Activated CD4-positive, alpha-beta T cell treated with anti-CD3 and anti-CD28 coated beads, Interleukin-2, amount 50 U/mL, for 24 hours (primary cell): ENCODE results near the gene SLMAP.
A peak's percentile ranks its signal among the peaks of the same experiment; 100 is the strongest.
"Not testable (repeated sequence)": the region's sequence is repeated elsewhere in the genome, so short reads cannot be mapped to it uniquely, and the experiment has no call there.

Source experiments
- DNase-seq, 2 donors: peaks; one replicate each; pipeline ENCODE4 v3.0.0-alpha.2; 2020; ENCODE audit warnings: low read depth in 1 of 2, low spot score in 1 of 2

SLMAP gene

DNA sequence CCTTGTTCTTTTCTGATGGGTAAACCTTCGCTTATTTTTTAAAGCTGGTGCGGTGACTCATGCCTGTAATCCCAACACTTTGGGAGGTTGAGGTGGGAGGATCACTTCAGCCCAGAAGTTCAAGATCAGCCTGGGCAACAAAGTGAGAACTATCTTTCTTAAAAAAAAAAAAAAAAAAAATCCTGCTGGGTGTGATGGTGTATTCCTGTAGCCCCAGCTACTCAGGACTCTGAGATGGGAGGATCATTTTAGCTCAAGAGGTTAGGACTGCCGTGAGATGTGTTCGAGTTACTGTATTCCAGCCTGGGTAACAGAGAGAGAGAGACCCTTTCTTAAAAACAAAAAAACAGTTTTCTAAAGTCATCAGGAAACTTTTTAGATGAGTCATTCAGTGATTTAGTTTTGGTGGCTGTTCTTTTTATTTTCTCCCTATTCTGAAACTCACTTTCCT, 37.7 kb downstream of the SLMAP start:
- DNase-seq: no peak

DNA sequence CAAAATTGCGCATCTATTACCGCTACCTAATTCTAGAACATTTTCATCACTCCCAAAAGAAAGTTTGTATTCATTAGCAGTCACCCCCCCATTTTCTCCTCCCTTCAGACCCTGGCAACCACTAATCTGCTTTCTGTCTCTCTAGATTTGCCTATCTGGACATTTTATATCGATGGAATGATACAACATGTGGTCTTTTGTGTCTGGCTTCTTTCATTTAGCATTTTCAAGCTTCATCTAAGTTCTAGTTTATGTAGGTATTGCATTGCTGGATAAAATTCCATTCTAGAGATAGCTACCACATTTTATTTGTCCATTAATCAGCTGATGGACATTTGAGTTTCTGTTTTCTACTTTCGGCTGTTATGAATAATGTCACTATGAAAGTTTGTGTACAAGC, 38.4 kb downstream of the SLMAP start:
- DNase-seq: no peak

DNA sequence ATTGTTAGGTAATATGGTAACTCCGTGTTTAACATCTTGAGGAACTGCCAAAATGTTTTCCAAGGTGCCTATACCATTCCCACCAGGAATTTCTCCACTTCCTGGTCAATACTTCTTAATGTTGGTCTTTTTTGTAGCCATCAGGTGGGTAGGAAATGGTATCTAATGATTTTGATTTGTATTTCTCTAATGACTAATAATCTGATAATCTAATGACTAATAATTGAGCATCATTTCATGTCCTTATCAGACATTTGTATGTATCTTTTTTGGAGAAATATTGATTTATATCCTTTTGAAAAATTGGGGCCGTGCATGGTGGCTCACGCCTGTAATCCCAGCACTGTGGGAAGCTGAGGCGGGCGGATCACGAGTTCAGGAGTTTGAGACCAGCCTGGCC, 38.8 kb downstream of the SLMAP start:
- DNase-seq: no peak

DNA sequence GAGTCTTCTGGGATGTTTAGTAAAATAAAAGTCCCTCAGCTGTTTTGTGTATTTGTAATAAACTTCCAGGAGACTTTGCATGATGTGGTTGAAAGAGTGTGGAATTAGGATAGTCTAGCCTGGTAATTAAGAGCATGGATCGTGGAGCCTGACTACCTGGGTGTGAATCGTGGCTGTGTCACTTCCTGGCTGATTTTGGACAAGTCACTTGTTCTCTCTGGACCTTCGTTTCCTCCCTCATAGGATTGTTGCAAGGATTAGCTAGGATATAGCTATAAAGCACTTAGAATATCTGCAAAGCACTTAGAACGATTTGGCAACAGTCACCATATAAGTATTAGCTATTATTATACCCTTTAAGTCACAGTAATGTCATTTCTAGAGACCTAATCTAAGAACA, 40.2 kb downstream of the SLMAP start:
- no peak for DNase-seq

DNA sequence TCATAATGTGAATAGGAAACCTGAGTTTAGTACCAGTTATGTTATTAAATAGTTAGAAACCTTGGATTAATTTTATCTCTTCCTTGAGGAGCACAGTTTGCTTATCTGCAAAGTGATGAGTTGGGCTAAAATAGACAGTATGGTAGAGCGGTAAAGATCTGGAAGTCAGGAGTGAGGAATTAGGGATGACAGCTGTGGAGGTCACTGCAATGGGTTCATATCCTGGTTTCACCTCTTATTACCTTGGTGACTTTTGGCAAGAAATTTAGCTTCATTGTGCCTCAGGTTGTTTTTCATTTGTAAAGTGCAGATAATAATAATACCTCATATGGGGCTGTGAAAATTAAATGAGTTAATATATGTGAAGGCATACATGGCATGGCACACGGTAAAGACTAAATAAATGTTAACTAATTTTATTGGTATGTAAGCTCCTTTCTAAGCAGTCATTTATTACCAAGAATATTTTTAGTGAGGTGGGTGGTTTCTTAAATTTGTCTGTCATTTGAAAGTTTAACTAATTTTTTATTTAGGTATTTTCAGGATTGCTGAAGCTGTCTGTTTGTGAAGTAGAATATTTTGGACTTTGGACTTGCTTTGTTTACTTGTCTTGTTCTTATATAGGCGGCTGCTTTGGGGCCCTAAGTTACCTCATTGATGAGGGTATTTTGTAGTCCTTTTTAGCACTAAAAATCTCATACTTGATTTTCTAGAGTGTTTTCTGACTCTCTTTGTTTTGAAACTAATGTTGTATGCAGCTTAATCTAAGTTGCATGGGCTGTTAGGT, 41.8 kb downstream of the SLMAP start:
- no peak for DNase-seq

DNA sequence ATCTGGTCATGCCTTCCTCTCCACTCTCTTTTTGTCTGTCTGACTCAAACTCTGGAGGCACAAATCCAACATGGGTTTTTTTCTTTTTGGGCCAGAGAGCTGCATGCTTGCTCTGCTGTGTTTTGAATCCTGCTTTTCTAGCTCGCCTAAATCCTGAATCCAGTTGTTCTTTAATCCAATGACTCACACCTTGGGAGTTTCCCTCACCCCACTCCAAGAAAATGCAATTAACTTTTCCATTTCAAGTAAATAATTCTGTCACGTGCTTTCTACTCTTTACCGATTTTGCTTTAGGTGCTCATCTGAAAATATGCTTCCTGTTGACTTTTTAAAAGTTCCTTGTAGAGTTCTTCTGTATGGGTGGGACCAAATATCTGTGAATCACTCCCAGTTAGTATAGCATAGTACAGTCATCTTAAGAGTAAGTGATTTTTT, 47.6 kb downstream of the SLMAP start:
- no peak for DNase-seq

DNA sequence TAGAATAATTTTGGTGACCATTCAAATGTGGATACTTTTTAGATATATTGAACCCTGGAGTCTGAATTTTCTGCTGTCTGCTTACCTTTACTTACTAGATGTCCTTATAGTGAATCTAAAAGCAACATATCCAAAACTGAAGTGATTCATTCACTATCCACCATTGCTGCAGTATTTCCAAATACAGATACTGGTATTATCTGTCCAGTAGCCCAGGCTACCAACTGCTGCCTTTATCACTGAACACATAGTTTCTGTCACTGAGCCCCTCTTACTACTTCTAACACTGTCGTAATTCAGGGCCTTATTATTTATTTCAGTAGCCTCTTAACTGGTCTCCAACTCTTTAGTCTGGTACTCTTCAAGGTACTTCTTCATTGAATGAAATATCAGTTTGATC, 49.2 kb downstream of the SLMAP start:
- no peak for DNase-seq

DNA sequence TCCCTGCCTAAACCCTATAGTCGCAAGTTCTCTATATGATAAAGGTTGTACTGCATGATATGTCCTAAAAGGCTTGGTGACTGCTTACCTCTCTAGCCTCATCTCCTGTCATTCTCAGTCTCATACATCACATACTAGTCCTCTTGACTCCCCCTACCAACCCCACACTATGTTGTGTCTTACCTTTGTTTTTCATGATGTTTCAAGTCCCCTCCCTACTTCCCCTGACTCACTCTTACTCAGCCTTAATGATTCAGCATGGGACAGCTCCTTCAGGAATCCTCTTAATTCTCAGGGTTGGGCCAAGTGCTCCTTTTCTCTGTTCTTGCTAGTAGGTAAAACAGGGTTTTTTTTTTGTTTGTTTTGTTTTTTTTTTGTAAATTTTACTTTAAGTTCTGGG, 49.6 kb downstream of the SLMAP start:
- peak in 1 of 2 donors; percentile 16 for DNase-seq

DNA sequence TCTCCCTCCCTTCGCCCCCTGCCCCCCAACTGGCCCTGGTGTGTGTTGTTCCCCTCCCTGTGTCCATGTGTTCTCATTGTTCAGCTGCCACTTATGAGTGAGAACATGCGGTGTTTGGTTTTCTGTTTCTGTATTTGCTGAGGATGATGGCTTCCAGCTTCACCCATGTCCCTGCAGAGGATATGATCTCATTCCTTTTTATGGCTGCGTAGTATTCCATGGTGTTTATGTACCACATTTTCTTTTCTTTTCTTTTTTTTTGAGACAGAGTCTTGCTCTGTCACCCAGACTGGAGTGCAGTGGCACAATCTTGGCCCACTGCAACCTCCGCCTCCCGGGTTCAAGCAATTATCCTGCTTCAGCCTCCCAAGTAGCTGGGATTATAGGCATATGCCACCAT, 50.1 kb downstream of the SLMAP start:
- not testable (repeated sequence) for DNase-seq

DNA sequence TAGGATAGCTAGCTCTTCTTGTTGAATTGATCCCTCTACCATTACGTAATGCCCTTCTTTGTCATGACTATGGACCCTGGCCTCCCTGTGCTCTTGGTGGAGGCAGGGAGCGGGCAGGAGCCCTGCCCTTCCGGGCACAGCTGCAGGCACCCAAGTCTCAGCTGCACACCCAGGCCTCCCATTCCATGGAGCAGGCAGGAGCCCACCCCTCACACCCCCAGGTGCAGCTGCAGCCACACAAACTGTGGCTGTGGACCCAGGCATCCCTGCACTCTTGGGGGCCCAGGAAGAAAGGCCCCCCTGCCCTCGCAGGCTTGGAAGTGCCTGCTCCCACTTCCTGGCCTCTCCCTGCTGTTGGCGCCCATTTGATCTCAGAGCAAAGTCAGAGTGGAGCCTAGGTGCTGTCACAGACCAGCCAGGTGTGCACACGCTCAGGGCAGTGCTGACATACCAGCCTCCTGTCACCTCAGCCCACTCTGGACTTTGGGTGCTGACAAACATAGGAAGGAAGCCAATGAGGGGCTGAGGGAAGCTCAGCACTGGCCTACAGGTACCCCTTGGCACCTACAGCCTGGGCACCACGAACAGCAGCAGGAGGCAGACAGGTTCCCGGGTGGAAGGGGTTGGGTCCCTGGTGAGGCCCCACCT, 53.0 kb downstream of the SLMAP start:
- DNase-seq: no peak

DNA sequence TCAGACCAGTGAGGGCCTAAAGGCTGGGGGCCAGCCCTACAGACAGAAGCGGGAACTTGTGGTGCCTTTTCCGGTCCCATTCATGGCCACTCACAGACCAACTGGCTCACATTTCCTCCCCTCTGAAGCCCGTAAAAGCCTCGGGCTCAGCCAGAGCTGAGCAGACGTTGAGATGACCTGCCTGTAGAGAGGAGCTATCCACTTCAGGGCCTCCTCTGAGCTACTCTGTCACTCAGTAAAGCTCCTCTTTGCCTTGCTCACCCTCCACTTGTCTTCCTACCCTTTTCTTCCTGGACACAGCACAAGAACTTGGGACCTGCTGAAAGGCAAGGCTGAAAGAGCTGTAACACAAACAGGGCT, 53.5 kb downstream of the SLMAP start:
- no peak for DNase-seq

DNA sequence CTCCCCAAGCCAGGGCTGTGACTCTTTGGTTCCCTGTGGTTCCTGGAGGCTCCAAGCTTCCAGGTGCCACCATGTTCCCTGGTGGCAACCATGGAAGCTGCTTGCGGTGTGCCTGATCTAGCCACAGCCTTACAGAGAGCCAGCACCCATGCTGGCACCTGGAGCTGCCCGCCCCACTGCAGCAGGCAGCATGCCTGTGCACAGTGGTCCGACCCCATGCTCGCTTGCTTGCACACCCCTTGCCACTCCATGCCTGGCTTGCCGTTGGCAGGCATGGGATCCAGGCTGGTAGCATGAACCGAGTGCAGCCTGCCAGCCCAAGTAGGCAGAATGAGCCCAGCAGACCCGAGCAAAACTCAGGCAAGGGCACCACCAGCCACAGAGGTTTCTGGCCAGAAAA, 53.9 kb downstream of the SLMAP start:
- no peak for DNase-seq

DNA sequence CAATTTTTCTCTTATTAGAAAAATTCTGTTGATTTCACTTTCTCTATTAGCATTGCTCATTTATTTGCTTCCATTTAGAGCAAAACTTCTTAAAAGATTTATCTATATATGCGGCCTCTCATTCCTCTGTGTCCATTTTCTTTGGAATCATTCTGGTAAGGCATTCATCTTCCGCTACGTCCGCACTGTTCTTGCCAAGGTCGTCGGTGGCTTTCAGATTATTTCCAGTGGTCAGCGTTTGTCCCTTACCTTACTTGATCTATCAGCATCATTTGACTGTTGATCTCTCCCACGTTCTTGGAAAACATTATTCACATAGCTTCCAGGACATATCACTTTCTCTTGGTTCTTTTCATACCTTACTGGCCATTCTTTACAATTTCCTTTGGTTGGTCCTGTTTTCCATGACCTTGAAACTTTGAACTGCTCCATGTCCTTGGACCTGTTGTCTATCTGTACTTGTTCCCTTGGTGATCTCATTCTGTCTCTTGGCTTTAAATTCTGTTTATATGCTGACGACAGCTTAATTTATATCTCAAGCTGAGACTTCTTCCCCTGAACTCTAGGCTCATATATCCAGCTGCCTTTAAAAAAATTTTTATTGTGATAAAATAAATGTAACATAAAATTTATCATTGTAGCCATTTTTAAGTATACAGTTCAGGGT, 54.5 kb downstream of the SLMAP start:
- DNase-seq: no peak

DNA sequence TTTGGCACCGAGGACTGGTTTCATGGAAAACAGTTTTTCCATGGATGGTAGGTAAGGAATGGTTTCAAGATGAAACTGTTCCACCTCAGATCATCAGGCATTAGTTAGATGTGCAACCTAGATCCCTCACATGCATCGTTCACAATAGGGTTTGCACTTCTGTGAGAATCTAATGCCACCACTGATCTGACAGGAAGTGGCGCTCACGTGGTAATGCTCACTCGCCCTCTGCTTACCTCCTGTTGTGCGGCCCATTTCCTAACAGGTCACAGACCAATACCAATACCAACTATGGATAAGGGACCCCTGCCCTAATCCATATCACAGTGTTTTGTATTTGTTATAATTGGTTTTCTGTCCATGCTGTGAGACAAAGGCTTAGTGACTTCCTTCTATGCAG, 58.9 kb downstream of the SLMAP start:
- peak in 1 of 2 donors; percentile 26 for DNase-seq

DNA sequence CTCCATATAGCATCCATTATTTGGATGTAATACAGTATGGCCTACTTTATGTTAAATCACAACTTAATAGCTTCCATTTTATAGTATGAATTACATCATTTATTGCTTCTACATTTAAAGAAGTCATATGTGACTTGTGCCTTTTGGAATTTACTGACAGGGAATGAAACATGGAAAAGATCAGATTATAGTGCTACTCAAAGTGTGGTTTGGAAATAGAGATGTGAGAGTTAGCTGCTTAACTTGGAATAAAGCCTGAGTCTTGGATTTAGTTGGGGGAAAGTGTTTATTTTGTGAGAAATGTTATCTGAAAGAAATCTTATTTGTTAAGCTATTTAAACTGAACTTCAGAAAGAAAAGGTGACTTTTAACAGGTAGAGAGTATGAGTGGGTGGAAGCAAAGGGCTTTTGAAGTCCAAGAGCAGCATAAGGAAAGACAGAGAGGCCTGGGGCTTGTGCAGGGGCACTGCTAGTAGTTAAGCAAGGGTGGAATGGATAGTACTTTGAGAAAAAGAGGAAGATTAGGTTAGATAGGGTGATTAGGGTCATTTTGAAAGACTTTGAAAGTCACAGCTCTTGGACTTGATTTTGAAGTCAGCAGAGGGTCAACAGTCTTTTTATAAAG, 60.5 kb downstream of the SLMAP start:
- no peak for DNase-seq

DNA sequence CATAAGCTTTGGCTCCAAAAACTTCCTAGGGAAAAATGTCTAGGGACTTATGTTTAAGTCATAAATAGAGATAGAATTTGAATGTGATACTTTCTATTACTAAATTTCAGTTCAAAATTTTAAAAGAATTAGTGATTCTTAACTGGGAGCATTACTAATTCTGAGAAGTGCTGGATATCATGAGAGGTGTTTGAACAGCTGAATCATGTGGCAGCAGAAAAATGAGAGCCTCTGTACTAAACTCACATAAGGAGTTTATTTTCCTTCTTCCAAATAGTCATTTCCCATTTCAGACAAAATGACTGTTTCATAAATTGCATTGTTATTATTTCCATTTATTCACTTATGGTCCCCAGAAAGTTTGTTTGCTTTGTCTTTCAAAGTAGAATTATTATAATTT, 62.7 kb downstream of the SLMAP start:
- DNase-seq: no peak

DNA sequence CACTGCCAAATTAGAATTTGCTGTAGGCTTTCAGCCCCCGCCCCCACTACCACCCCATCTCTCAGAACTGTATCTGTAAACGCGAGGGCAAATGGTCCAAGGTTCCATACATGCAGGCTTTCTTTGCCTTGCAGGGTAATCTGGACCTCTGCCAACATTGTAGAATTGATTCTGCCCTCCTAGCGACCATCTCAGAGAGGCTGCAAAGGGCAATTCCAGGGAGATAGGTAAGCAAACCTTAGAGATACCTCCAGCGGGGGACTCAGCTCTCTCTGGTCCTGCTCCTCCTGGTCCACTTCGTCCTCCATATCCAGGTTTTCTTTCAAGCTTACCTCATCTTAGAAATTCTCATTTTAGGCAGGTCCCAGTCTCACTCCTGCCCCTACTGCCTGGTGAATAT, 64.4 kb downstream of the SLMAP start:
- no peak for DNase-seq

DNA sequence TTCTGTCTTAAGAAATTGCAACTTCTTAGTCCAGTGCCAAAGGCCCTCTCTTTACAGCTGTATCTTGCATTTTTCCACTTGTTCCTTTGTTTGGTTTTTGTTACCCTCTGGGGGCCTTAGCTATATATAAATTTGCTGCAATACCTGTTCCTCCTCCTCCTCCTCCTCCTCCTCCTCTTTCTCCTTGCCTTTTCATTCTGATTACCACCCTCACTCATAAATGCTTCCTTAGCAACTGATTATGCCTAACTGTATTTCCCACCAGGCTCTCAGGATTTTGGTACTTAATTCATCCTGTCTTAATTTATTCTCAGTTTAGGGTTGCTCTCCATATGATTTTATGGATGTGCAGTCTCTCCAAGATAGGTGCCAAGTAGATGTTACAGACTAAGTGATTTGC, 65.7 kb downstream of the SLMAP start:
- DNase-seq: no peak

DNA sequence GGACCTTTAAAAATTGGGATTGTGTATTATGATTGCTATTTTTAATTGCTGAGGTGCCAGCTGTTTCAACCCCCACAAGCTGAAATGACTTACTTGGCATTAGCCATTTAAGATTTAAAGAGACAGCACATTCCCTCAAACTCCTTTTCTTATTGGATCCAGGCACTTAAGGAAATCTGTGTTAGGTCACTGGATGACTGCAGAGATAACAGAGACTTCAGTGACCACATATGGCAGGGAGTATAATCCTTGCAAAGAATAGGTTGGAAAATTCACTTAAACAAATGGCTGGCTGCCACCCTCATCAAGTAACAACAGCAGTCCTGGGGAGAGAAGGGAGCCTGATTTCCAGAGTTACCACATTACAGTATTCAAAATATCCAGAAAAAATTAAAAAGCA, 66.6 kb downstream of the SLMAP start:
- no peak for DNase-seq

DNA sequence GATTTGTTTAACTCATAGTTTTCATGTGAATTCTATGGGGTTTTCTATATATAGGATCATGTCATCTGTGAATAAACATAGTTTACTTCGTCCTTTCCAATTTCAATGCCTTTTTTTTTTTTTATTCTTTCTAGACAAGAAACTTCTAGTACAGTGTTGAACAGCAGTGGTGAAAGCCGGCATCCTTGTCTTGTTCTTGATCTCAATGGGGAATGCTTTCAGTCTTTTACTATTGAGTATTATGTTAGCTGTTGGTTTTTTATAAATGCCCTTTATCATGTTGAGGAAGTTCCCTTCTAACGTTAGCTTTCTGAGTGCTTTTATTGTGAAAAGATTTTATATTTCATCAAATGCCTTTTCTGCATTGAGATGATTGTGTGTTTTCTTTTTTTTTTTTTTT, 69.0 kb downstream of the SLMAP start:
- no peak for DNase-seq

DNA sequence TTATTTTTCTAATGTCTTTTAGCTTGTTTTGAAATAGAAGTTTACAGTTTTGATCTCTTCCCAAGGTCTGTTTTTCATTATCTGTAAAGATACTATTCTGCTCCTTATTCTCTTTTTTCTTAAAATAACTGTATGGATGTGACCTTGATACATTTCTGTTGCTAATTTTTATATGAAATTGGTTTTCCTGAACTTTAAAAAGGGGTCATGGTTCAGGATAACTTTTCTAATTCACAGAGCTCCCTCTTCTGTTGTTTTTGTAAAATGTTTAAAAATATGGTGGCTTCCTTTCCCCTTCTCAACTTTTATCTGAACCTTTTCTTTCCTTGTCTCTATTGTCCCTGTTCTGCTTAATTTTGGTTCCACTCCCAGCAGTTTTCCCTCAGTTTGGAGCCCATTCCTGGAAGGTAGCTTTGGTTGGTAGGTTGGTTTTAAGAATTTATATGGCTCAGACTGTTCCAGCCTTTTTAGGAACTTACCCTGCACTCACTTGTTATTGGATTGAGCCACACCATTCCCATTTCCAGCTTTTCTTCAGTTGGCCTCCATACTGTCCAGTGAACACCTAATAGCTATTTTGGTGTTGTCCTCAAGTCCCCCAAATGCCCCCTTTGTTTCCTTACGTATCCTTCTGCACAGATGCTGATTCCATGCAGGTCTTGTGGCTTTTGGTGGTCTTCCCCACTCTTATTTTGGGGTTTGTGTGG, 70.3 kb downstream of the SLMAP start:
- no peak for DNase-seq
